Measurements from ENCODE around the gene TEPSIN. TPM values are rescaled to one million over a fixed set of nuclear protein-coding genes. Genes with fewer than 3 reads are reported as not detected.

Gene TEPSIN
- total and polyA plus RNA-seq, 7 donors, result 6.9 to 42.8 (median 23.5) TPM

DNA sequence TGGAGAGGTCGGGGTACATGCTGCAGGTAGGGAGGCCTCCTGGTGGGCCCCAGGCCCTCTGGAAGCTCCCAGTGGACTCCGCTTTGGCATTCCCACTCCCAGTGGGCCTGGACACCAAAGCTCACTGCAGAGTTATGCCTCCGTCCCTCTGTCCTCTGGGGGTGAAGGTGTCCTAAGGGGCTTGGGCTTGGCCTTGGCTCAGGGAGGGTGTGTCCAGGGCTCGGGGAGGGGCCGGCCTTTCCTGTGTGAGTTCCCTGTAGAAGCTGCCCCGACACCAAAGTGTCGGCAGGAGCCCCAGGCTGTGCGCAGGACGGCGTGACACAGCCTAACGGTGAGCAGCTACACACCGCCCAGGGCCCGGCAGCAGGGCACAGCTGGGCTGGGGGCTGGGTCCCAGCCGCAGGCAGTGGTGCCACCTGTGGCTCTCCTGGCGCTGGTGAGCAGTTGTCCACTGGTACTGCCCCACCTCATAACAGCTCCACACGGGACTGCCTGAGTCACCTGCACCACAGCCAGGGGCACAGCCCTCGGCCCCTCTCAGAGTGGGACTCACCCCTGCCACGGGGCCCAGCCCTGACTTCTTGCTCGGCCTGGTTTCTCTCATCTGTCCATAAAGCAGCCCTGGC, 6.1 kb downstream of the TEPSIN start:
- Histone ChIP-seq H3K36me3 (peaks cover 16 to 78% (median 29%) of the 10 kb centered on the region in 4 donors), H3K4me1 (peaks cover 0 to 18% (median 15%) of the 10 kb centered on the region in 4 donors), H3K4me3 (no peak overlapping the region), H3K27me3 (no peaks in the 10 kb centered on the region), H3K9me3 (no peaks in the 10 kb centered on the region), H3K27ac (no peak overlapping the region)
- WGBS, 2 donors, result 88 to 91% methylated on average over 19 of the region's 19 CpGs
- DNase-seq, result no peak
- TF ChIP-seq POLR2AphosphoS5 (IDR thresholded peaks at IDR 0.05) (no peak), POLR2A (IDR thresholded peaks at IDR 0.05) (no peak), EP300 (IDR thresholded peaks at IDR 0.05) (no peak)
- TF ChIP-seq, protein P1, sequence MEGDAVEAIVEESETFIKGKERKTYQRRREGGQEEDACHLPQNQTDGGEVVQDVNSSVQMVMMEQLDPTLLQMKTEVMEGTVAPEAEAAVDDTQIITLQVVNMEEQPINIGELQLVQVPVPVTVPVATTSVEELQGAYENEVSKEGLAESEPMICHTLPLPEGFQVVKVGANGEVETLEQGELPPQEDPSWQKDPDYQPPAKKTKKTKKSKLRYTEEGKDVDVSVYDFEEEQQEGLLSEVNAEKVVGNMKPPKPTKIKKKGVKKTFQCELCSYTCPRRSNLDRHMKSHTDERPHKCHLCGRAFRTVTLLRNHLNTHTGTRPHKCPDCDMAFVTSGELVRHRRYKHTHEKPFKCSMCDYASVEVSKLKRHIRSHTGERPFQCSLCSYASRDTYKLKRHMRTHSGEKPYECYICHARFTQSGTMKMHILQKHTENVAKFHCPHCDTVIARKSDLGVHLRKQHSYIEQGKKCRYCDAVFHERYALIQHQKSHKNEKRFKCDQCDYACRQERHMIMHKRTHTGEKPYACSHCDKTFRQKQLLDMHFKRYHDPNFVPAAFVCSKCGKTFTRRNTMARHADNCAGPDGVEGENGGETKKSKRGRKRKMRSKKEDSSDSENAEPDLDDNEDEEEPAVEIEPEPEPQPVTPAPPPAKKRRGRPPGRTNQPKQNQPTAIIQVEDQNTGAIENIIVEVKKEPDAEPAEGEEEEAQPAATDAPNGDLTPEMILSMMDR (IDR thresholded peaks at IDR 0.05), result no peak
- intact Hi-C loops (cut with DNase I), result no loop called here

DNA sequence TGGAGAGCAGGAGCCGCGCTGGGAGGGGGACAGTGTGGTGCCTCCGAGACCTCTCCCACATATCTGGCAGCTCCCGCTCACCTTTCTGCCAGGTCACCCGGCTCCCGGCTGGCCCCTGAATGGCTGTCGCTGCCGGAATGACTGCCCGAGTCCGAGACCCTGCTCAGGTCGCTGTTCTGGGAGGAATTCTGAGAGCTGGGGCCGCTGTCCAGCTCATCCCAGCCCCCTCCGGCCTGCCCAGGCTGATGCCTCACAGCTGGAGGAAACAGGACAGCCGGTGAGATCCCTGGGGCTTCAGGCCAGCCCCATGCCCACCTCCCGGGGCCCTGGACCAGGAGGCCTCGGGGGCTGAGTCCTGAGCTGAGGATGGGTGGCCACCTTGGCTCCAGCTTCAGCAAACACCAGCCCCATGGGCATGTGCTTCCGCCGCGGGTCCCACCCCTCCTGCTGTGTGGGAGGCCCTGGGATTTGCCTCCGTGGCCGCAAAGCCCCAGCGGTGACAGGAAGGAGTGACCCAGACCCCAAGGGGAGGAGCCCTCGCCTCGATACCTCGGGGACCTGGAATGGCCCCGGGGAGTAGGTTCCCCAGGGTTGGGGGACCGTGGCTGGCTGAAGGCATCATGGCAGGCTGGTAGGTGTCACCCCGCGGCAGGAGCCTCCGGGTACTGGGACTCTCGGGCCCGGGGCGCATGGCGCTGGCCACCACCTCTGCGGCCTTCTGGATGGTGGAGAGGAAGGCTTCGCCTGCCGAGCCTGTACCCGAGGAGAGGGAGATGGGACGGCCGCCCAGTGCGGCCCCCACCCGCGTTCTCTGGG, 6.9 kb downstream of the TEPSIN start:
- H3K9me3 ChIP-seq, result no peaks in the 10 kb centered on the region
- 93 to 95% methylated on average over 43 of the region's 43 CpGs for WGBS, 2 donors
- TF ChIP-seq POLR2AphosphoS5 (IDR thresholded peaks at IDR 0.05) (no peak), EP300 (IDR thresholded peaks at IDR 0.05) (no peak), POLR2A (IDR thresholded peaks at IDR 0.05) (no peak)
- TF ChIP-seq, protein P1 (IDR thresholded peaks at IDR 0.05), result no peak
- intact Hi-C loops (cut with DNase I), result no loop called here
- H3K4me1 ChIP-seq, result peaks cover 0 to 10% (median 8%) of the 10 kb centered on the region in 4 donors
- no peak overlapping the region for H3K4me3 ChIP-seq
- peaks cover 16 to 78% (median 29%) of the 10 kb centered on the region in 4 donors for H3K36me3 ChIP-seq
- no peak overlapping the region for H3K27ac ChIP-seq
- no peaks in the 10 kb centered on the region for H3K27me3 ChIP-seq
- DNase-seq, result no peak

DNA sequence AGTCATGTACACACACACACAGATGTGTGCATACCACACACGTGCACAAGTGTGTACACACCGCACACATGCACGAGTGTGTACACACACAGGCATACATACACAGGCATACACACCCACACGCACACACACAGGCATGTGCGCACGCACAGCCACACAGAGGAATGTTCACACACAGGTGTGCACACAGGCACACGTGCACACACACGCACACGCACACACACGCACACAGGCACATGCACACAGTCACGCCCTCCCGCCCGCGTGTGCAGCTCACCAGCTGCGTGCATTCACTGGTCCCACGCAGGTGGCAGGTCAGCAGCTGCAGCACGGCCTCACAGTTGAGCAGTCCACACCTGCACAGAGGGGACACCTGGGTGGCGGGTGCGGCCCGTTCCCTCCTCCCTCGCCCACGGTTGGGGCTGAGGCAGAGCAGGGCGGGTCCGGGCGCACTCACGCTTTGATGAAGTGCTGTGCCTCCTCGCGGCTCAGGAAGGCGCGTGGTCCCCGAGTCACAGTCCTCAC, 7.7 kb downstream of the TEPSIN start:
- intact Hi-C loops (cut with DNase I), result no loop called here

DNA sequence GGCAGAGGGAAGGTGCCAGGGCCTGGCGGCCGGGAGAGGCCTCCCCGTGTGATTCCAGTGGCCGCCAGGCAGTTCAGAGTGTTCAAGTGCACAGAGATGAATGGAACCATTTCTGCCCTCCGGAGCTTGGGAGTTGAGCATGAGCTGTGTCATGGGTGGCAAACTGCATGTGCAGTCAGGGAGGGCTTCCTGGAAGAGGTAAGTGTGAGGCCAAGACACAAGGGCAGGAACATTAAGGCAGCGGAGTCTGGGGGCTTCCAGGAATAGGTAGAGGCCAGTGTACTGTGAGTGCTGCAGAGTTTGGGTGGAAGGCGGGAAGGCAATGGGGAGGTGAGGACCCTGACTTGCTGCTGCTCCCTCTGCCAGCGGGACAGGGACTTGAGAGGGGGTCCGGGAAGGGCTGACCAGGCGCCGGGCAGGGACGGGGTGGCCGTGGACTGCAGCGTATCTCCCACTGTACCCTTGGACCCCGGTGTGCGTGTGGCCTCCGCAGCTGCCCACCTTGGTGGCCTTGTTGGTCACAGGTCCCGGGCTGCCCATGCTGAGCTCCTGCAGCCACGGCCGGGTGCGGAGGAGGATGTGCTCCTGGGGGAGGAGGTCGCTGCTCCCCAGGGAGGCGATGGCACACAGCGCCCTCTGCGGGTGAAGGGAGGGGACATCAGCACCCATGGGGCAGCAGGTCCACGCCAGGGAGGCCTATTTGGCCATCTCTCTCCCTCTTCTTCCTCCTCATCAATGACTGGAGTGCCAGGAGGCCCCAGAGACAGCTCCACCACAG, 8.6 kb downstream of the TEPSIN start:
- H3K4me1 ChIP-seq, result no peaks in the 10 kb centered on the region
- no peak for DNase-seq
- no peaks in the 10 kb centered on the region for H3K27me3 ChIP-seq
- WGBS, 2 donors, result 91% methylated on average over 26 of the region's 26 CpGs
- TF ChIP-seq EP300 (IDR thresholded peaks at IDR 0.05), result no peak
- no peak for TF ChIP-seq POLR2AphosphoS5 (IDR thresholded peaks at IDR 0.05)
- no peak for TF ChIP-seq POLR2A (IDR thresholded peaks at IDR 0.05)
- TF ChIP-seq, protein P1 (IDR thresholded peaks at IDR 0.05), result no peak
- H3K36me3 ChIP-seq, result peaks cover 16 to 64% (median 29%) of the 10 kb centered on the region in 4 donors
- H3K9me3 ChIP-seq, result no peaks in the 10 kb centered on the region
- intact Hi-C loops (cut with DNase I), result no loop called here
- no peak overlapping the region for H3K27ac ChIP-seq
- H3K4me3 ChIP-seq, result no peak overlapping the region

More for the DNA sequence above, 7.7 kb downstream of the TEPSIN start:
- Histone ChIP-seq H3K27ac (no peak overlapping the region), H3K36me3 (peaks cover 16 to 71% (median 29%) of the 10 kb centered on the region in 4 donors), H3K4me3 (no peak overlapping the region), H3K27me3 (no peaks in the 10 kb centered on the region), H3K9me3 (no peaks in the 10 kb centered on the region), H3K4me1 (peaks cover 0 to 2% (median 1%) of the 10 kb centered on the region in 4 donors)
- TF ChIP-seq EP300 (IDR thresholded peaks at IDR 0.05) (no peak), POLR2AphosphoS5 (IDR thresholded peaks at IDR 0.05) (no peak), POLR2A (IDR thresholded peaks at IDR 0.05) (no peak)
- TF ChIP-seq, protein P1 (IDR thresholded peaks at IDR 0.05), result no peak
- DNase-seq, result no peak
- WGBS, 2 donors, result 81 to 89% methylated on average over 31 of the region's 31 CpGs
